Muscle of back (tissue), 11 donors: Measurements from ENCODE around the gene ADGRB3. TPM values are rescaled to one million over a fixed set of nuclear protein-coding genes. Genes with fewer than 3 reads are reported as not detected.
"Not testable (repeated sequence)": the region's sequence is repeated elsewhere in the genome, so short reads cannot be mapped to it uniquely, and the experiment has no call there.

Experiments
- DNase-seq, 3 donors: peaks; one replicate each; pipeline versions ENCODE4 v3.0.0 to v3.0.0-alpha.2; 2013
- polyA plus RNA-seq, 10 donors: library from polyadenylated mRNA; unstranded; fragments of 120-200 nt; gene quantifications; one replicate each; pipeline ENCODE4 v1.2.1, GENCODE V29; 2013; ENCODE audit not compliant: insufficient read length in 10 of 10

The ADGRB3 gene
- polyA plus RNA-seq, 10 donors: 0.35 to 1.9 (median 0.62) TPM

DNA sequence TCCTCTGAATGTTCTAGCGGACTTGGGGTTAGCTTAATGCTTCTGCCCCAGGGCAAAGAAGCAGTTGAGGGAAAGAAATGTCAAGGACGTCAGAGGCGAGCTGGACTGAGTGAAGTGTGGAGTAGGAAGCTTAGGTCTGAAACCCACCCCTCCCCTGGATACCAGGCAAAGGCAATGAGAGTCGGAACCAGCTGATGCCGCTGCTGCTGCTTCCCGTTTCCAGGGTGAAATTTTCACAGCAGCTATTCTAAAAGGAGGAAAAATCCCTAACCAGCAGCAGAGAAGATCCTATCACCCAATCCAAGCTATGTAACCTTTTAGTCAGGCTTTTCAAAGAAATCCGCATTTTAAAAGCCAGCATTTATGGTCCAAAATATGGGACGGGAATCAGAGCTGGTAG lies 597.4 kb downstream of the ADGRB3 start:
- DNase-seq: no peak

DNA sequence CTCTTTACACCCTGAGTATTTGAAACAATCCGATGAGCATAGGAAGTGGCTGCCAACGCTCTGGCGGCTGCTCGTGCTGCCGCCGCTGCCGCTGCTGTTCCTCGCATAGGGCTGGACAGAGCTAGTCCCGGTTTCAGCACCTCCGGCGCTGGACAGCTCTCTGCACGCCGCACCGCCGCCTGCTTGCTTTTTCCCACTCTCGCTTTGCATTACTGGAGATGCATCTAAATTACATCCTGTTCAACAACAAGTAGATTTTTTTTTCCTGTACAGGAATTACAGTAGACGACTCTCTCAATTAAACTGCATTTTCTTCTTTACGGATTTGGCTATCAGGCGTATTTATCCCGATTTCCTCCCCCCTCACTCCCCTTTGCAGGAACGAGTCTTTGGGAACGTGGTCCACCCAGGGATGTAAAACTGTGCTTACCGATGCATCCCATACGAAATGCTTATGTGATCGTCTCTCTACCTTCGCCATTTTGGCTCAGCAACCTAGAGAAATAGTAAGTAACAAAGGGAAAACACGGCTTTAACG lies 597.9 kb downstream of the ADGRB3 start:
- peak; percentile 77 to 94 (median 91) for DNase-seq

DNA sequence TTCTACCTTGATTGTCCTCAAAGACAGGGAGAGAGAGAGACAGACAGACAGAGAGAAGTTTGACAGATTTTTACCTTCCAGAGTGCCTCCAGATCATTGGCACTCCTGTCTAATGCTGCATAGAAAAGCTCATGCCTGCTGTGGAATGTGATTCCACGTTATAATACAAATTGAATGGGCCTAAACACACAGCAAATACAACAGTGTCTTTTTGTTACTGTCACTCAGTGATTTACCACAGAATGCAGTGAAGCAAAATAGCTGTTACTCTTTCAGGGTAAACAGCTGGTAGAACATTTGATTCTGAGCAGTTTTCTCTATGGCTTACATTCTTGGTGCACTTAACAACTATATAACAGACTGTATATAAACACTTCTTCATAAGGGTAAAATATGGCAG lies 603.0 kb downstream of the ADGRB3 start:
- DNase-seq: no peak

DNA sequence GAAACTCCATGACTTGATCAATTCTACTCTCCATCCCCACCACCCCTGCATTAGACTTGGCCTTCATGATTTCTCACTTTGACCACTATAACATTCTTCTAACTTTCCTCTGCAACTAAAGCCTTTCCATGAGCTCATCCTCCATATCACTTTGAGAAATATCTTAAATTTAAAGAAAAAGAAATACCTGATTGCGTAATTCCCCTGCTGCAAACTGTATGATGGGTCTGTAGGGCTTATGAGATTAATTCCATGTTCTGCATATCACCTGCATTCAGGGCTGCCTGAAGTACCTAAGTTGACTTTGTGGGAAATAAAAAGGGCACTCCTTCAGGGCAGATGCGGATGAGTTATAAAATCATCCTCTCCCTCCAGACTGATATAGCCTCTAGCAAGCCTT lies 611.9 kb downstream of the ADGRB3 start:
- no peak for DNase-seq

DNA sequence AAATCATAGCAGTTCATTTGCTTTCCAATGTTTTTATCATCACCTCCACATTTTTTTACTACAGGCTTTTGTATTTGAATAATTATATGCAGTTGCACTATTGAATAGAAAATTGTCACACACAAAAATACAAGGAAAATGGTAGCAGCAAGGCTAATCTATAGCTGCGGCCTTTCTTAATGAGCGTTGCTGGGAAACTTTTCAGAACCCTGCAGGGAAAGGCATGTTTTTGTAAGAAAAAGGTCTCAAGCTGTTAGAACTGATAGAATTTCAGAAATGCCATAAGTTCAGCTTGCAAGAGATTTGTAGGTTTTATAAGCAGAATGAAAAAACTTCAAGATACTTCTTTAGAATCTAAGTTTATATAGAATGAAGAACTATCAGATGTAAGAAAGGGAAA lies 625.9 kb downstream of the ADGRB3 start:
- no peak for DNase-seq

DNA sequence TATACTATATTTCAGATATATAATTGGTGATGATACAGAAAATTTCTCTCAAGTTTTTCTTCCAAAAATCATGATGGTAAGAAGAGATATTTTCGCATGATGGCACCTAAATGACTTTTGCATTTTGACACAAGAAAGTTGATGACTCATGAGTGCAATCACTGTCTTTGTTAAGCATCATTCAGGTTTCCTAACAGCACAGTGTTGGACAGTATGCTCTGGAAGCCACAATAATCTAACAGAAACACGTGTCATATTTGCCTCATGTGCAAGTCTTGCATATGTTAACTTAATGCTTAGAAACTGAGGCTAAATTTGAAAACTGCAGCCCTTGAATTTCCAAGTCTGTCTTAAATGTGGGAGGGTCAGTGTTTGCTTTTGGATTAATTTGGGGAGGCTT lies 628.2 kb downstream of the ADGRB3 start:
- DNase-seq: no peak

DNA sequence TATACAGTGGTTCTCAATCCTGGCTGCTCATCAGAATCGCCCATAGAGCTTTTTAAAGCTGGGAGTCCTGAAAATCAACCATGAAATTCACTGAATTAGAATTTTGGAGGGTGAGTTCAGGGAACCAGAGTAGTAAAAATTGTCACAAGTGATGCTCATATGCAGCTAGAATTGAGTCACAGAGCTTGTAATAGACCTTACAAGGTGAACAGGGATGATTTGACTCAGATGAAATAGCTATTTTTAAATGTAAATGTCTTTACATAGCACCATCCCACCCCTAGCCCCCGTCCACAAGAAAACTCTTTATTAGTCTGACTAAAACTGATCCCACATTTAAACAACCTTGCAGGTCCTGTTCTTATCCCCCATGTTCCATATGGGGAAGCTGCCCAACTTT lies 630.0 kb downstream of the ADGRB3 start:
- DNase-seq: no peak

DNA sequence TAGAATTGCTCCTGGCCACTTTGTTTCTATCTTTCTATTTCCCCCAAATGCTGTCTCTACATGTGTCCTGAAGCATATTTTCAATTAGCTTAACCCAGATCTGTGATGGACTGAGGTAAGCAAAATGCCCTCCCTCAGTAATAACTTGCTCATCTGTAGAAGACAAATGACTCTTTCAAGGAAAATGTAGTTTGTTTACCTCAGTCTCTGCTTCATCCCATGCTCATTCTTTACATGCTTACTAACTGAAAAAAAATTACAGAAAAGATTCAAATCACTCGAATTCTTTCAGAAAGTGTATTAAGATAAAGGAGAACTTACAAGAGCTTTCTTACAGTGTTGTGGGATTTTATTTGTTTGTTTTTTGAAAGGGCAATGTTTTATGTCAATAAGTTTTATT lies 630.6 kb downstream of the ADGRB3 start:
- no peak for DNase-seq

DNA sequence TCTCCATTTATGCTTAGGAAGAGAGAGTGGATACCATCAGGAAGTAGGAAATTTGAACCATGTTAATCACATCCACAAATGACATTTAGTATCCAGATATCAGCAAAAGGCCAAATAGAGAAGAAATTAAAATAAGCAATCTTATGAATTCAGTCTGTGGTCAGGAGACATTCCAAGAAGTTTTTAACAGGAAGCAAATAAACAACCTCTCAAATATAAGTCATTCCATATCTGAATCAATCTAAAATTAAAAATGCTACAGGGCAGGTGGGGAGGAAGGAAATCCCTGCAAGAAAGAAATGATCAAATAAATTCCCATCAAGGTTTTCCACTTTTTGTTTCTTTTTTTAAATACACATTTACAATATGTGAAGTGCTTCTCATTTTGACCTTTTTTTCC lies 641.1 kb downstream of the ADGRB3 start:
- DNase-seq: no peak

DNA sequence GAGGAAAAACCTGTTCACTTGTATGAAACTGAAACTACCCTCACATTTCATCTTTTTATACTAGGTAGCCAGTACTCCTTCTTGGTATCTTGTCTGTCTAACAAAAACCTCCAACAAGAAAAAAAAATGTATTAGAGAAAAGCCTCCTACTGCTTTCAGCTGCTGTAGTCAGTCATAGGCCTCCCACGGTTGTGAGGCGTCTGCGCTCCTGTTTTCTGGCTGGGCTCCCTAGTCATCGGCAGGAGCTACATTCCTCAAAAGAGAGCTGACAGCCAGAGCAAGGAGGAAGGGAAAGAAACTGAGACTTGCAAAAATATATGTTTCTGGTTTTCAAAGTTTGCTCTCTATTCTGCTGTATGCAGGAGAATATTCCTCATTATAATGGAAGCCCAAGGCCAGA lies 644.7 kb downstream of the ADGRB3 start:
- peak; percentile 42 to 72 (median 59) for DNase-seq

DNA sequence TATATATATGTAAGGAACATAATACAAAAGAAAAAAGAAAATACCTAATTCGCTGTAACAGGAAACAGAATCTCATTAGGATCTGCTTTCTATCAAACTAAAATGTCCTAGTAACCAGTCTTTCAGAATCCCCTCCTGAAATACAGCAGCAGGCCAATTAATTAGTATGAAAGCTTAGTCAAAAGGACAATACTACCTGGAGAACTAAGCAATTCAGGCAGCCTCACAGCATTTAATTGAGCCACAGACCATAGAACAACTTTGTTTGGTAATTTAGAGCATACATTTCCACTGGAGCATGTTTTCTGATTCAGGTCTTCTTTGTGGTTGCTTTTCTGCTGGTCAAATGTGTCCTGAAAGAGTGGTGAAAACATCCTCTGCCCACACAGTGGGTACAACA lies 645.8 kb downstream of the ADGRB3 start:
- no peak for DNase-seq

DNA sequence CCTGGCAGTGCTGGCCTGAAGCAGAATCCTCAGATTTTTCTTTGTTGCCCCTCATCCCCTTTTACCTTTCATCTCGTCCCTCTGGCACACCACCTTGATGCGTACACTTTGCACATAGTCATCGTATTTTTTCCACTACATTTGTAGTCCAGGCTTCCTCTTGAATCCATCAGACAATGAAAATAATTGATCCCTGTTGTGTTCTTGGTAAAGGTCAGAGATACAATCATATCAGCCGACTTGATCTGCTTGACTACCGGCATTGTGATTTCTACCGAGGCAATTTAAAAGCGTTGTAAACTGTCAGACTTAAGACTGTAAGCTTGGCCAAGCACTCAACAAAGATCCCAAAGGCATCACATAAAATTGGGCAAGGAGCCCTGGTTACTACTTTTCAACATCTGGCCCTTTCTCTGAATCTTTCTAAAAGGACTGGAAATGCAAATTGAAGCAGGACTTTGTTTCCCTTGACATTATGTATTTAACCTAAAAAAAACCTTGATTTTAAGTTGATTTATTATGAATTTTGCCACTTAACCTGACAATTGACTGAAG lies 649.2 kb downstream of the ADGRB3 start:
- DNase-seq: peak; percentile 10 to 66 (median 34)

DNA sequence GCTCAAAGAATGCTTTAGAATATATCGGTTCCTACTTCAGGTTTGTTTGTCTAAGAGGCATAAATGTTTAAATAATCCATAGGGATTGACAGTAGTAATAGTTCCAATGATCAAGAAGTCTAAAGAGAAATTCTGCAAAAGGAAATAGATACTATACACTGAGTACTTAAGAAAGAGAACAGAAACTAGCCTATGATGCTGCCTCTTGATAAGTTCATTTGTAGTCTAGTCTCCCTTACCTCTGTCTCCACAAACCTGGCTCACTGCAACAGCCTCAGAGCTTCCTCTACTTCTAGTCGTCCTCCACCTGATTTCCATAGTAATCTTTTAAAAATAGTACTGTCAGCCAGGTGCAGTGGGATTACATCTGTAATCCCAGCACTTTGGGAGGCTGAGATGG lies 650.0 kb downstream of the ADGRB3 start:
- DNase-seq: no peak

DNA sequence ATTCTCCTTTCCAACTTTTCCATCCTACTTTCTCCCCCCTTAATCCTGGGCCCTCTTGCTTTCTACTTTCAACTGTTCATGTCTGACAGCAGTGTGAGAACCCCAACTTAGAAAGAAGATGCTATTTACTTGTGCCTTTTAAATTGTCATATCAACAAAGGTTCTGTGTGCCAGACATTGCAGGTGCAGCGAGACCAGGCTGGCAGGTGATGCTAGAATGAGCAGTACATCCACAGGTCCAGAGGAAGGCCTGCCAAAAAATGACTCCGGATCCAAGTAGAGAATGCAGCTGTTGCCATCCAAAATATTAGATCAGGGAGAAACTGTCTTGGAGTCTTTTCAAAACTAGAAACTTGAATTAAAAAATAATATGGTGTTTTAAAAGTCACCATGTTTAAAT lies 651.2 kb downstream of the ADGRB3 start:
- DNase-seq: peak in 2 of 3 donors; percentile 8 to 62

DNA sequence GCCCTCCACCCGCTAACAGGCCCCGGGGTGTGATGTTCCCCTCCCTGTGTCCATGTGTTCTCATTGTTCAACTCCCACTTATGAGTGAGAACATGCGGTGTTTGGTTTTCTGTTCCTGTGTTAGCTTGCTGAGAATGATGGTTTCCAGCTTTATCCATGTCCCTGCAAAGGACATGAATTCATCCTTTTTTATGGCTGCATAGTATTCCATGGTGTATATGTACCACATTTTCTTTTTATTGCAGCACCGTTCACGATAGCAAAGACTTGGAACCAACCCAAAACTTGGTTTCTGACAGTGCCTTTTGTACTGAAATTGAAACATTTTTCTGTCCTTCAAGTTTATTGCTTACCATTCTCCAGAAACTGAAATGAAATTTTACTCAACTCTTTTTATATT lies 653.1 kb downstream of the ADGRB3 start:
- DNase-seq: not testable (repeated sequence)

DNA sequence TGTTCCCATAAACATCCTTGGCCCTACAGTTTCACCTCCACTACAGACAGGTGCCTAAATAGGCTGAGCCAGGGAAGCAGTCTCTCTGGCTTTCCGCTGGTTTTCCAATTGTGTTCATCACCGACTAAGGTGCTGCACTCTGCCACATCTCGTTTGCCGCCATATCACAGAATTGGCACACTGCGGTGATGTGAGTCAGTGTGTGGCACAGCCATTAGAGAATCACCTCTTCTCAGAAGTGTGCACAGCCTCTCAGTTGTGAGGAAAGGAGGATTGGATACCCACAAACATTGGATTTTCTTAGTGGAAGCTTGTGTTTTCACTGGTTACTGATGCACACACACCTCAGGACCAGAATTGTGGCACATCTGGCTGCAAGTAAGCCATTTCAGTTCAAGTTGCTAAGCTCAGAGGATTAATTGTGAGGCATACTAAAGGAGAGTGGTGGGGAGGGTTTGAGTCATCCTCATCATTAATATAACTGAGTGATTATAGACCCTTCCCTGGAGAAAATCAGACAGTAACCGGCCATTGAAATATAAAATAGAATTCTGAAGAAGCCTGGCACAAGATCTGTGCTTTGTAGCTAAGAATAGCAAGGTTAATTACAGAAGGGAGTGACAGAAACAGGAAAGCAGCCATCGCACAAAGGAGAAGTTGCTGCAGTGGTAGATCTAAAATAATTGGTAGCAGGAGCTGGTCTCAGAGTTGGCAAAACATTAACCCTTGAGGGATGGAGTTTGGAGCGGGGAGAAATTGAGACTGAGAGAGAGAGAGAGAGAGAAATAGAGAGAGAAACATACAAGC lies 654.8 kb downstream of the ADGRB3 start:
- DNase-seq: no peak

DNA sequence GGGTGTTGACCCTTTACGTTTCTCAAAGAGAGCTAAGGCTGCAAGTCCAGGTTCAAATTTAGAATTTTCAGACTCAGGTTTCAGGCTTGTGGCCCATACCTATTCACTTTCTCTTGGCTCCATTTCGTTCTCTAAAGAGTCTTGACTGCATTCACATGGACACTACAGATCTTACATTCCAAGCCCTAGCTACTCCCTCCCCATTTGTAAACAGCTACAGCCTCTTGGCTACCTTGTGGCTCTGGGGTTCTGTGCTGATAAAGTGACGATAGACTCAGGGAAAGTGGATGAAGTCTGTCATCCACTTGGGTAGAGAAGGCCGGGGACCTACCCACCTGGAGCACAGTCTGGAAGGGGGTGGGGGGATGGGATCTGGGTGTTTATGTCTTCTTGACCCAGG lies 658.4 kb downstream of the ADGRB3 start:
- DNase-seq: no peak

DNA sequence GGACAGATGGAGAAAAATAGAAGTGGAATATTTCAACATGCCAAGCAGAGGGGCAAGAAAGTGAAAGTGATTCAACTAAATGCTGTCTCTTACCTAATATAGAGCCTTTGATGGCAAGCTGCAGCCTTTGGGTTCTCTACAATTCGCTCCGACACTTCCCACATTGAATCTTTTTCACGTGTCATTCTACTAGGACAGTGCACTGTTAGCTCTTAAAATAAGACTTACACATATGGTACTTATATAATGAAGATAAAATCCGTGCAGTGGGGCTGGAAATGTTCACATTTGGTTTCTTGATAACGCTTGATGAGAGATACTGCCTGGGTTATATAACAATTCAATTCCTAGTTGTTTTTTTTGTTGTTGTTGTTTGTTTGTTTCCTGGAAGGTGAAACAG lies 659.3 kb downstream of the ADGRB3 start:
- no peak for DNase-seq

DNA sequence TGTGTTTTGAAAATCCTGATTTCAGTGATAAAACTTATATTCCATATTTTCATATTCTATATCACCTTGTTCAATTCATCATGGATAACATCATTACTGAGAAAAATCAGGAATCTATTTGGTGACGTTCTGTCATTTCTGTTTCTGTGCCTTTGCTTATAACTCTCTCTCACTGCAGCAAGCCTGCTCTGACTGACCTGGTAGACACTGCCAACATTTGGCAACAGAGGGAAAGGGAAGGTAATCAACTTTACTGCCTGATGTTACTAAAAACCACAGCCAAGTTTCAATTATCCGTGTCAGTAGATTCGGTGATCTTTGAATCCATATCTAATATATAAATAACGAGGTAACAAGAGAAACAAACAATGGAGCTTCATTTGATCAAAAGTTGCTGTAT lies 659.8 kb downstream of the ADGRB3 start:
- DNase-seq: no peak

DNA sequence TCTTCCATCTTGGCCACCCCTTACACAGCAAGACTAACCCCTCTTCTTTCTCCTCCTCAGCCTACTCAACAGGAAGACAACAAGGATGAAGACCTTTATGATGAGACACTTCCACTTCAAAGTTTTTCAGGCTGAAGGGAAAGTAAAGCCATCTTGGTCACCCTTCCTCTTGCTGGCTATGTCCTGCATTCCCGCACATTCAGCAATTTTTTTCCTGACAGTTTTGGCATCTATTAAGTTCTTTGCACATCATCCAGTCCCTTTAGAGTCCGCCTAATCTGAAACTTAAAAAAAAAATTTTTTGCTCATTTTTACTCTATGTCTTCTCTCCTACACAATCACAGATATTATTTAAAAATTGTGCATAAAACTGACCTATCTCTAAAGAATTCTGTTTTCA lies 668.3 kb downstream of the ADGRB3 start:
- DNase-seq: no peak

DNA sequence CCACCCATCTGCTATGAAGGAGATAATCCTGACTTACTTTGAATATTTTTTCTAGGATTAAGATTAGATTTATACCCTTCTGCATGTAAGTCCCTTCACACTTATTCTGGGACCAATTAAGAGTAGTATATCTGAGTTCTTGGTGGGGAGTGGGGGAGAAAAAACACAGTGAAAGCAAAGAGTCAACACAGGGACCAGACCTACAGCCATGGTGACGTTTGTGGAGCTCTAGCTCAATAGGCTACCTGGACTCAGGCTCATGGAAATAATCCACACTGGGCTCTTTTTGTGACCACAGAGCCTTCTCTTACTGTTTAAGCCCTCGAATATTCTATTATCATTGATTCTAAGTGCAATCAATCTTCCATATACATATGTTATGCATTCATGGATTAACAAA lies 670.4 kb downstream of the ADGRB3 start:
- no peak for DNase-seq

DNA sequence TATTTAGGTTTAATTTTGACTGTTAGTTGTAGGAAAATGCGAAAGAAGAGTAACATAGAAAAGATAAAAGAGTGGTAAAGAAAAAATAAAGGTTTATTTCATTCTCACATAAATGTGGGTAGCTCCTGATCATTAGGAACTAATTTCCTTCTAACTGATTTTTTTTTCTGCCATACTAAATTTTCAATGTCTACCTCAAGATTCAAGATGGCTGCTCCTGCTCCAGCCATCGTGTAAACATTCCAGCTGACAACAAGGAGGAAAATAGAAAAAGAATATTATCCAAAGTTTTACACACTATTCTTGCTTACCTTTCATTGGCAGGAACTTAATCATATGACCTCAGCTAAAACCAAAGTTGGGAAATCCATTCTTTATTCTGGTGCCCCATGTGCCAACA lies 673.5 kb downstream of the ADGRB3 start:
- DNase-seq: no peak

DNA sequence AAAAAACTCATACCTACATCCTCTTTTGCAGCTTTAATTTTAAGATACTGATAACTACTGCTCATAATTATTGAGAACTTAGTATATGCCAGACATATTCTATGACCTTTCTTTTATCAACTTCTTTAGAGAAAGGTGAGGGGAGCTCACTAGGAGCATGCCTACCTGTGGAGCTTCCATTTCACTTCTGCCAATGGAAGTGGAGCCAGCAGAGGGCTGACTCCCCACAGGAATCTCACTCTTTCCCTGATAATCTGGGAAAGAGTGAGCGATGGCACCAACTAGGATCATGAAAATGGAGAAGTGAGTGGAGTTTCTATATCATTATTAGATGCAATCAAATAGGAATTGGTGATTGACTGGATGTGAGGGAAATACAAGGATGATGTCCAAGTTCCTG lies 676.8 kb downstream of the ADGRB3 start:
- no peak for DNase-seq

DNA sequence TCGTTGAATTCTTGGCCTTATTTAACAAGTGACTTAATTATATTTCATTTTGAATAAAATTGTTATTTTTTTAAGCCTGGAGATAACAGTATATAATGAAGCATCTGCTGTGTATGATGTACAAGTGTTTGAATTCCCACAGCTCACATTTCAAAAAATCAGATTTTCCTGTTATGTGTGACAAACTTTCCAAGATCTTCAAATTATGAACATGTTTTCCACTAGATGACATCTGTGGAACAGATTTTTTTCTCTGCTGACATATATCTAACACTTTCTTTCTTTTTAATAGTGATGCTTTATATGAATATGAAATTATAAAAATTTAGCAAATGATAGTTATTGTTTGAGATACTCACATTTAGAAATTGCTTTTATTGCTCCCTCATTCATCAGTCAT lies 678.9 kb downstream of the ADGRB3 start:
- DNase-seq: peak in 1 of 3 donors; percentile 13
